A549 (cell line): Measurements from ENCODE around the gene HMGCLL1.

Experiments
- ESRRA ChIP-seq: fragments of 150-350 bp; IDR thresholded peaks from 2 replicates; pipeline ENCODE4 v1.6.1; 2014; ENCODE audit warnings: mild to moderate bottlenecking, low read length, borderline replicate concordance
- PHF8 ChIP-seq: fragments of 200-600 bp; sonication (generic); IDR thresholded peaks from 2 replicates; pipeline ENCODE4 v1.6.1; 2016; ENCODE audit warnings: low read depth, mild to moderate bottlenecking, antibody characterized with exemption, moderate library complexity, borderline replicate concordance
- RNF2 ChIP-seq: fragments of 200-600 bp; sonication (generic); IDR thresholded peaks from 2 replicates; pipeline ENCODE4 v1.6.1; 2016; ENCODE audit warnings: low read depth, mild to moderate bottlenecking, antibody characterized with exemption, moderate library complexity, borderline replicate concordance
- TF ChIP-seq, protein P1 (sequence below): fragments of >200 bp; sonication (Bioruptor Twin); formaldehyde crosslinking; IDR thresholded peaks from 3 replicates; pipeline ENCODE4 v1.5.1; 2016
- TF ChIP-seq, protein P2 (sequence below): fragments of 150-350 bp; IDR thresholded peaks from 2 replicates; pipeline ENCODE4 v1.6.1; 2014; ENCODE audit warnings: low read depth, mild to moderate bottlenecking, low read length

DNA sequence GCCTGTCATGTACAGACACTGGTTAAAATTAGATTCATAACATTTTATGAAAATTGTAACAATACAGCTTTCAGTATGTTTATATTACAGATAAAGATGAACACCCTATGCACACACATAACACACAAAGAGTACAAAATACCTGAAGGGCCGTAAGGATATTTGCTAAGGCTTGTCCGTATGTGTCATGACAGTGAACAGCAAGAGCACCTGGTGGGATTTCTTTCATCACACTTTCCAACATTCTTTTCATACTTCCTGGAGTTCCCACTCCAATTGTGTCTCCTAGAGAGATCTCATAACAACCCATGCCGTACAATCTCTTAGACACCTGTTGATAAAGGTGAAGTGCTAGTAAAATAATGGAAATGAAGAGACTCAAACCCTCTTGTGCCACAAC, 83.7 kb downstream of the HMGCLL1 start:
- TF ChIP-seq RNF2 (no peak), ESRRA (no peak), PHF8 (no peak)
- TF ChIP-seq, protein P1, sequence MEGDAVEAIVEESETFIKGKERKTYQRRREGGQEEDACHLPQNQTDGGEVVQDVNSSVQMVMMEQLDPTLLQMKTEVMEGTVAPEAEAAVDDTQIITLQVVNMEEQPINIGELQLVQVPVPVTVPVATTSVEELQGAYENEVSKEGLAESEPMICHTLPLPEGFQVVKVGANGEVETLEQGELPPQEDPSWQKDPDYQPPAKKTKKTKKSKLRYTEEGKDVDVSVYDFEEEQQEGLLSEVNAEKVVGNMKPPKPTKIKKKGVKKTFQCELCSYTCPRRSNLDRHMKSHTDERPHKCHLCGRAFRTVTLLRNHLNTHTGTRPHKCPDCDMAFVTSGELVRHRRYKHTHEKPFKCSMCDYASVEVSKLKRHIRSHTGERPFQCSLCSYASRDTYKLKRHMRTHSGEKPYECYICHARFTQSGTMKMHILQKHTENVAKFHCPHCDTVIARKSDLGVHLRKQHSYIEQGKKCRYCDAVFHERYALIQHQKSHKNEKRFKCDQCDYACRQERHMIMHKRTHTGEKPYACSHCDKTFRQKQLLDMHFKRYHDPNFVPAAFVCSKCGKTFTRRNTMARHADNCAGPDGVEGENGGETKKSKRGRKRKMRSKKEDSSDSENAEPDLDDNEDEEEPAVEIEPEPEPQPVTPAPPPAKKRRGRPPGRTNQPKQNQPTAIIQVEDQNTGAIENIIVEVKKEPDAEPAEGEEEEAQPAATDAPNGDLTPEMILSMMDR = no peak
- TF ChIP-seq, protein P2, sequence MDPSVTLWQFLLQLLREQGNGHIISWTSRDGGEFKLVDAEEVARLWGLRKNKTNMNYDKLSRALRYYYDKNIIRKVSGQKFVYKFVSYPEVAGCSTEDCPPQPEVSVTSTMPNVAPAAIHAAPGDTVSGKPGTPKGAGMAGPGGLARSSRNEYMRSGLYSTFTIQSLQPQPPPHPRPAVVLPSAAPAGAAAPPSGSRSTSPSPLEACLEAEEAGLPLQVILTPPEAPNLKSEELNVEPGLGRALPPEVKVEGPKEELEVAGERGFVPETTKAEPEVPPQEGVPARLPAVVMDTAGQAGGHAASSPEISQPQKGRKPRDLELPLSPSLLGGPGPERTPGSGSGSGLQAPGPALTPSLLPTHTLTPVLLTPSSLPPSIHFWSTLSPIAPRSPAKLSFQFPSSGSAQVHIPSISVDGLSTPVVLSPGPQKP = no peak
